Measurements from ENCODE around the gene NPL.

The NPL gene, protein sequence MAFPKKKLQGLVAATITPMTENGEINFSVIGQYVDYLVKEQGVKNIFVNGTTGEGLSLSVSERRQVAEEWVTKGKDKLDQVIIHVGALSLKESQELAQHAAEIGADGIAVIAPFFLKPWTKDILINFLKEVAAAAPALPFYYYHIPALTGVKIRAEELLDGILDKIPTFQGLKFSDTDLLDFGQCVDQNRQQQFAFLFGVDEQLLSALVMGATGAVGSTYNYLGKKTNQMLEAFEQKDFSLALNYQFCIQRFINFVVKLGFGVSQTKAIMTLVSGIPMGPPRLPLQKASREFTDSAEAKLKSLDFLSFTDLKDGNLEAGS

DNA sequence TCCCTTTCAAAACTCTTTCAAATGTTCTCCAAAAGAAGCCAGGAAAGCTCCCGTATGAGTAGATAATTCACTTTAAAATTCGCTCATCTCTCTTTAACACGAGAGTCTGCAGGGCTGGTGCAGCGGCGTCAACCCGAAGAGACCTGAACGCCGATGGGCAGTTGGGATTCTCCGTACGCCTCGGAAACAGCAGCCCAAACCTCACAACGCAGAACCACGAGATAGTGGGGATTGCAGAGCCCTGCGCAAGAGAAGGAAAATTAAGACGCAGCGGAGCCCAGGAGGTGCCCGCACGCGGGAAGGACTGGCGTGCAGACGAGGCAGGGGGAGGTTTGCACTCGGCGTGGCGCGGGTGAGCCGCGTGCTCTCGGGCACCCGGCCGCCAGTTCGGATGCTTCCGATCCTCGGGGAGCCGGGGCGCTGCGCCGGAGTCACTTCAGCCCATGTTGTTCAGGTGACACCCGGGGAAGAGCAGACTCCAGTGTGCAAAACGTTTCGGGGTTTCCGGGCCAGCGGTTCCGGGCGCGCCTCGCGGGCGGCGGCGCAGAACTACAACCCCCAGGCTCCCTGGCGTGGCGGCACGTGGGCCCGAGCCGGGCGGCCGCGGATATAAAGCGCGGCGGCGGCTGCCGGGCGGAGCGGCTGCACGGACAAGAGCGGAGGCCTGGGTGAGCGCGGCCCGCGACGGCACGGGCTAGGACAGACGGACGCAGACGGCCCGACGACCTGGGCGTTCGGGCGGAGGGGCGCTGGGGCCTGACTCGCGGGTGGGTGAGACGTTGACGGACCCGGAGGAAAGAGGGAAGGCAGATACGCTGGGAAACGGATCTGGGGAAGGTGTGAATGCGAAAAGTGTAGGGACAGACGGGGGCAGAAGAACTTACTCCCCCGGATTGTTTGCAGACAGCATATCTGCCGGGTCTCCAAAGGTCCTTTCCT is at the start of gene NPL:
TSS of gene NPL (plus strand) at position 636 of the 939 bp plus-strand sequence. CDS start 4,599 bp downstream, outside the sequence.
- DNase-seq (ENCODE audit: low read depth in 2 of 2): peak; percentile 66 to 67

DNA sequence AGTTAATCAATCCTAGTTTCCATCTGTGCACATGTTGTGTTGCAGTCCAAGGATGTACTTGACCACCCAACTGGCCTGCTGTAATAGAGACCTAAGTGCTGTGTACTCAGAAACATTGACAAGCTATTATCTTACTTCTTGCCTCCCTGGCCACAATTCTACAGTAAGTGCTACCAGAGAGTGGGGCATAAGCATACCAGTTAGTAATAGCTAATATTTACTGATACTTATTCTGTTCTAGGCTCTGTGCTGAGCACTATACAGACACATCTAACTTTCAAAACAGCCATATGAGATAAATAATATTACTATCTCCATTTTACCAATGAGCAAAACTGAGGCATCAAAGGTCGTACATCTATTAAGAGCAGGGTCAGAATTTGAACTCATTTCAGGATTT is 49.5 kb upstream of the NPL start:
- no peak for DNase-seq (ENCODE audit: low read depth in 2 of 2)

- DNase-seq (ENCODE audit: low read depth in 2 of 2): no peak
Observed at GRCh38 chr1:182742780-182743179, 46.8 kb upstream of the NPL start.

DNA sequence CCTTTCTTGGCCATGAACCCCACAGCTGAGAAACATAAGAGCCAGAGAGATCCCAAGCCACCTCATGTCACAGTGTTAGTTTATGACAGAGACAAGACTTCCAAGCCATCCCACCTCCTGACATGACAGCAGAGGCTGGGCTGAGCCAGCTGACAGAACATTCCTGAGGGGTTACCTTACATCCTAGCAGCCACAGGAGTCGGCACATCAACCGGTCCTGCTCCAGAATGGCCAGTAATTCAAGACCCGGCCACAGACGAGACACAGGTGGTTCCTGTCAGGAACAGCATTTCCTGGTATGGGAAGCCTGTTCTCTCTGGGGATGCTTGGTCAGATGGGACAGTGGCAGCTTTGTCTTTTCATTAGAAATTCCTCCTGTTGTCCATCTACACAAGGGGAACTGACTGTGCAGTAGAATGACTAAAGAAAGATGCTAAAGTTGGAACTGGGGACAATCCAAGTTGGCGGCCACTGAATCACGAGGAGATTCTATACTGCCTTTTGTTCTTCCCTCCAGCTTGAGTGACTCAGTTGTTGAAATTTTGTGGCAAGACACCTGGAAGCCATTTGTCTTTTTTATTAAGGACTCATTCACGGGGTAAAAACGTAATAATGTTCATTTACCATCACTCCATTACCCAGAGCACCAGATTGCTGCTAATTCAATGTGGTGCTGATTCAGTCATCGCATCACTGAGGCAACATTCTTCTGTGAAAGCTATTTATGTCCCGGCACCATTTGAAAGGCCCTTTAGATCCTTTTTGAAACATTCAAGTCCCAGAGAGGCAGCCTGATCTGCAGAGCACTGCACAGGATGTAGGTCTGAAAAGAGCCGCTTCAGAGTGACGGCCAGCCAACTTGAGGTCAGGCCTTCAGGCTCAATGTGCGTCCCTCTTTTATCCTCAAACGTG is 37.2 kb upstream of the NPL start:
- no peak for DNase-seq (ENCODE audit: low read depth in 2 of 2)

DNA sequence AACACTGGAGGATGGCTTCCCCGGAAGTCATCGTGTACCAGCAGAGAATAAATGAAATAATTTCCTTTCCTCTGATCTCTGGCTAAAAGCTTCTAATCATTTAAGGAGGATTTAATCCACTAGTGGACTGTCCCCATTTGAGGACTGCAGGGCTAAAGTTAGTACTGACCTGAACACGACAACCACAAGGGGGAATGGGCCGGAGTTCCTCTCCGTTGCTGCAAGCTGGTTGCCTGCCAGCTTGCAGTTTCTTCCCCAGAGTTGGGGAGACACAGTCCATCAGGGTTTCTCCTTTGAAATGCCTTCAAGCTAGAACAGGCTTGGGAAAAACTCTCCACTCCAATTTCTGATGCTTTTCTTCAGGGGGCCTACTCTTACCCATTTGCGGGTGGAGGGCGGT is 35.5 kb upstream of the NPL start:
- DNase-seq (ENCODE audit: low read depth in 2 of 2): no peak

DNA sequence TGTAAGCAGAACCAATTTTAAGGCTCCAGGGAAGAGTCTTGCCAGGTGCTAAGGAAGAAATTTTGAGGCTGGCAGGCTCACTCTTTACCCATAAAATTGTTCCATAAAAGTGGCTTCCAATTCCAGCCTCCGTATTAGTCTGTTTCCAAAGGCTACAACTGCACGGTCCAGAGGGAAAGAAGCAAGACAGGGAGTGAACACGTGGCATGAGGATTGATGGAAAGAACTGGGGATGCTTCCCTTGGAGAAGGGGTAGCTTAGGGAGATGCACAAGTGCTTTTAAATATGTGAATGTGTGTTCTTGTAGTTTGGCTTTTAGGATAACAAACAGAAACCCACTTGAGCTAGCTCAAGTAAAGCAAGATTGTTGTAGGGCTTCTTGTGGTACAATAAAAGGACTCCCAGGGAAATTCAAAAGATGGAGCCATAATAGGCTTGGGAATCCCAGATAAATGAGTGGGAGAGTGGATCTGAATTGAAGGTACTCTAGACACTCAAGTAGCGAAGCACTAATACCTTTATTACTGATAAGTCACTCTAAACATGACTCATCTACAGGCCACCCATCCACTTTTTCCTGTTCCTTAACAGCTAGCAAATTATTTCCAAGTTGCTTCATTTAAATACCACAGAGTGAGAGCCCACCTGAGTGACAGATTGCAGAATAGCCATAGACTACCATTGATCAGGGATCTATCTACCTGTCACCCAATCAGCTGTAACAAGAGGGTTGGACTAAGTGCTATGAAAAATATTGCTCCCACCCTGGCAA is 34.8 kb upstream of the NPL start:
- no peak for DNase-seq (ENCODE audit: low read depth in 2 of 2)

GRCh38 chr1:182755632-182756031 is 33.9 kb upstream of the NPL start:
- DNase-seq (ENCODE audit: low read depth in 2 of 2): no peak

DNA sequence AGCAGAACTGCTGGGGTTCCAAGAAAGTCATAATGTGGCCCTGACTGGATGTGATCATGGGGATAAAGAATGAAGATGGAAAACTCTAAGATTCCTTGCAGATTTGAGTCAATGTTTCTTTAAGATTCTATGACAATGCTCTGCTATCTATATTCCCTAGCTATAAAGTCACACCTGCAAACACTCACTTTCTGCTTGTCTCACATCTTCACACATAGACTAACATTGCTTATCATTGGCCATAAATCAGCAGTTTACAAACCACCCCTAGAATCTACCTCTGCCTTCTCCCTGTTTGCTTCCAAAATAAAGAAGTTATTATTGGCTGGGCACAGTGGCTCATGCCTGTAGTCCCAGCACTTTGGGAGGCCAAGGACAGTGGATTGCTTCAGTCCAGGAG is 33.1 kb upstream of the NPL start:
- no peak for DNase-seq (ENCODE audit: low read depth in 2 of 2)

GRCh38 chr1:182761396-182762395 is 27.9 kb upstream of the NPL start:
- no peak for DNase-seq (ENCODE audit: low read depth in 2 of 2)

- no peak for DNase-seq (ENCODE audit: low read depth in 2 of 2)
Observed at GRCh38 chr1:182762536-182762935, 27.0 kb upstream of the NPL start.

GRCh38 chr1:182764029-182764727 is 25.4 kb upstream of the NPL start:
- no peak for DNase-seq (ENCODE audit: low read depth in 2 of 2)

GRCh38 chr1:182765391-182765790 is 24.2 kb upstream of the NPL start:
- DNase-seq (ENCODE audit: low read depth in 2 of 2): no peak

- DNase-seq (ENCODE audit: low read depth in 2 of 2): no peak
Observed at GRCh38 chr1:182766050-182766449, 23.5 kb upstream of the NPL start.

DNA sequence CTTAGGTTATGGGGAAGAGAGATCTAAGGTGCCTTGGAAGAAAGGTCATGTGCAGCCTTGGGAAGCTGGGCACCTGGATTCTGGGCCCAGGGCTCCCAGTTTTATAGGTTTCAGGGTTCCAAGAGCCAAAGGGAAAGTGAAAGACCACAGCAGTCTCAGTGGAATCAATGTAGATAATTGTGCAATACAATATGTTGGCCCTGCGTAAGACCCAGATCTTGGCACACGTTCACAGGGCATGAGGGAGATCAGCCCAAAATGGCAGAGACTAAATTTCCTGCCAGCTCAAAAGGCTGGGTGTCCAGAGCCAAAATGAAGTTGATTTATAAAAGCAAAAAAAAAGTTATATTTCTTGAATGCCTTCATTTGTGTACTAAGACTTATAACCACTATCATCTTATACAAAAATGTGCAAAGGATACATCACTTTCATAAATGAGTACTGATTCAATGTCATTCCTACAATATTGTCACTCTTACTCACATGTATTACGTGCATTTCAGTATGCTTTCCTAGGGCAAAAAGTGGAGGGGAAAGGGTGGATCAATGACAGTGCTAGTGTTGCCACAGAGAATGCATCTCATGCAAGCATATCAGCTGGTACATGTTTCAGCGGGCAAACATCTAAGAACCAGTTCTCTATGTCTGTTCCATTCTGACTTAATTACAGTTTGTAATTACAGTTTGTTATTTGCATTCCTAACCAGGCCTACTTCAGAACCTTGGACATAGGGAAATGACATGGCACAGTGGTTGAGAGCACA is 22.5 kb upstream of the NPL start:
- no peak for DNase-seq (ENCODE audit: low read depth in 2 of 2)

- no peak for DNase-seq (ENCODE audit: low read depth in 2 of 2)
Observed at GRCh38 chr1:182768963-182769362, 20.6 kb upstream of the NPL start.

DNA sequence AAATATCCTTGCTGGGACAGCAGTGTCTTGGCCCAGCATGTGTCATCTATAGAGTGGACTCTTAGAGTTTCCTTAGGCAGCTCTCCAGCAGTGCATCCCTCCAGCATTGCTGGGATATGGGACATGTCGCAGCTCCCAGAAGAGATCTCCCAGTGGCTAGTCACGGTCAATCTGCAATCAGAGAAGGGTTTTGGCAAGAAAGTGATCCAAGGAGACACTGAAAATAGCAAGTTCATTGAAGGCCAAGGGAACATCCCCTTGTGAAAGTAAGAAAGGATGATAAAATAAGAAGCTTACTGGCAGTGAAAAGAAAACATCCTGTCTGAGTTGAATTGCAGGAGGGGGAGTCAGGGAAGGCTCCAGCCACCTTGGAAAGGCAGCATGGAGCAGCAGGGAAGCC is 19.3 kb upstream of the NPL start:
- no peak for DNase-seq (ENCODE audit: low read depth in 2 of 2)

DNA sequence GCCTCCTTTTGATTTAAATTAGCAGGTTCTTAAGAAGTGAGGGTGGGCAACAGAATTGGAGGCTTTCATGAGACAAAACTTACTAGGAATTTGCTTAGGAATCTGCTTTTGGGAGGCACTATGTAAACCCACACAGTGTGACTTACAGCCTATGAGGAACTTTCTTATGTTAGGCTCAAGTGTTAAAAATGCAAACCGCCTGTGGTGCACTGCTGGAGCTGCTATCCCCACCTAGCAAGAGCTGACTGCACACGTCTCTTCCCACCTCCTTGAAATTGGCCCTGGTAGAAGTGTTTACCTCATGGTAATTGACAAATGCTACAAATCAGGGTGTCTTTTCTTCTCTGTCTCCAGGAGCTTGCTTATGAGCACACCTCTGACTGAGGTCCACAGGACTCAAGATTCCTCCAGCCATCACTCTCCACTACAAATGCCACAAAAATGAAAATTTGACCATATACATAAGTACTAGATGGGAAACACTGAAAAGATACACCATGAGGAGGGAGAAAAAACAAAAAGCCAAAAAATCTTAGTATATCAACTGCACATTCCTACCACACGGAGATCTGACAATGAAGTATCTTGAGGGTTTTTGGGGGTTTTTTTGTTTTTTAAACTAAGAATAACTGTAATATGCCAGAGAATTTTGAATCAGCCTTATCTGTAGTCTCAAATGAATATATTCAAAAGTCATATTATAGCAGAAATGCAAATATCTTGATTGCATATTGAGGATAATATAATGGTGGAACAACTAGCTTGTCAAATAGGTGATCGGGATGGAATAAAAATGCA is 18.2 kb upstream of the NPL start:
- no peak for DNase-seq (ENCODE audit: low read depth in 2 of 2)

GRCh38 chr1:182777386-182777785 is 12.2 kb upstream of the NPL start:
- DNase-seq (ENCODE audit: low read depth in 2 of 2): no peak
